ENCODE data around the gene CIRBP.
A peak's percentile ranks its signal among the peaks of the same experiment; 100 is the strongest.

CIRBP gene

DNA sequence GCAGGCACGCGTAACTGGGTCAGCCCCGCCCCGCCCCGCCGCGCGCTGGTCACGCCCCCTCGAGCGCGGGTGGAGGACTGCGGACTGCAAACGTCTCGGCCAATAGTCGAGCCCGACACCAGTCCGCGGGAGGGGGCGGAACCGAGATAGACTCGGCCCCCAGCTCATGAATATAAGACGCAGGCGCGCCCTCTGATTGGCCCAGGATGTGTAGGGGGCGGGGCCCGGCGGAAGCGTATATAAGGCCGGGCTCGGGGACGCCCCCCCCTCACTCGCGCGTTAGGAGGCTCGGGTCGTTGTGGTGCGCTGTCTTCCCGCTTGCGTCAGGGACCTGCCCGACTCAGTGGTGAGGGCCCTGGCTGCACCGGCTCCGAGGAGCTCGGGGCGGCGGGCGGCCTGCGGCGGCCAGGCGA, at the start of gene CIRBP:
CIRBP (plus strand) TSS at position 268 of the 413 bp plus-strand sequence. CDS start 1,602 bp downstream, outside the sequence.
- DNase-seq (ENCODE audit: low spot score): peak; percentile 89

- DNase-seq (ENCODE audit: low spot score): no peak
Observed at GRCh38 chr19:1219786-1220476, 49.2 kb upstream of the CIRBP start.

DNA sequence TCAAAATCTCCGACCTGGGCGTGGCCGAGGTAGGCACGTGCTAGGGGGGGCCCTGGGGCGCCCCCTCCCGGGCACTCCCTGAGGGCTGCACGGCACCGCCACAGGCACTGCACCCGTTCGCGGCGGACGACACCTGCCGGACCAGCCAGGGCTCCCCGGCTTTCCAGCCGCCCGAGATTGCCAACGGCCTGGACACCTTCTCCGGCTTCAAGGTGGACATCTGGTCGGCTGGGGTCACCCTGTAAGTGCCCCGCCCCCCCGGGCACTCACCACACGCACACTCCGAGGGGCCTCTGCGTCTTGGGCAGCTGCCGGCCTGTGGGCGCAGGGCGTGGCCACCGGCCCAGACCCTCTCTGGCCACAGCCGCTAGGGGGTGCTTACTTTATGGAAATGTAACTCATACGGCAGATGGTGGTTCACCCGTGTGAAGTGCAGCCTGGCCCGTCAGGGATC, 48.6 kb upstream of the CIRBP start:
- no peak for DNase-seq (ENCODE audit: low spot score)

GRCh38 chr19:1220976-1221903, 47.9 kb upstream of the CIRBP start:
- no peak for DNase-seq (ENCODE audit: low spot score)

- DNase-seq (ENCODE audit: low spot score): no peak
Observed at GRCh38 chr19:1221904-1222255, 47.3 kb upstream of the CIRBP start.

DNA sequence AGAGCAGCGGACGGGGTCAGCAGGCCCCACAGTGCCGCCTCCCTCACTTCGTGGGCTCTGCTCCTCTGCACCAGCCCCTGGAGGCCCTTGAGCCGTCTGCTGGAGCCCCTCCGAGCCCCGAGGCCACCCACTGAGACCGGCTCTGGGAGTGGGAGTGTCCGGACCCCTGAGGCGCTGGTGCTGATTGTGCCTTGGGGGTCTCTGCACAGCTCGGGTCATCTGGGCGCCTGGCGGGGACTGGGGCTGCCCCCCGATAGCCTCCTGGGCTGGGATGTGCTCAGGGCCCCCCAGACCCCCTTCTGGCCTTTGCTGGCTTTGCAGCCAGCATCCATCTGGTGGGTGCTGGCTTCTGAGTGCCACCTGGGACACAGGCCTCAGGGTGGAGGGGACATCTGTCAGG, 46.7 kb upstream of the CIRBP start:
- DNase-seq (ENCODE audit: low spot score): no peak

DNA sequence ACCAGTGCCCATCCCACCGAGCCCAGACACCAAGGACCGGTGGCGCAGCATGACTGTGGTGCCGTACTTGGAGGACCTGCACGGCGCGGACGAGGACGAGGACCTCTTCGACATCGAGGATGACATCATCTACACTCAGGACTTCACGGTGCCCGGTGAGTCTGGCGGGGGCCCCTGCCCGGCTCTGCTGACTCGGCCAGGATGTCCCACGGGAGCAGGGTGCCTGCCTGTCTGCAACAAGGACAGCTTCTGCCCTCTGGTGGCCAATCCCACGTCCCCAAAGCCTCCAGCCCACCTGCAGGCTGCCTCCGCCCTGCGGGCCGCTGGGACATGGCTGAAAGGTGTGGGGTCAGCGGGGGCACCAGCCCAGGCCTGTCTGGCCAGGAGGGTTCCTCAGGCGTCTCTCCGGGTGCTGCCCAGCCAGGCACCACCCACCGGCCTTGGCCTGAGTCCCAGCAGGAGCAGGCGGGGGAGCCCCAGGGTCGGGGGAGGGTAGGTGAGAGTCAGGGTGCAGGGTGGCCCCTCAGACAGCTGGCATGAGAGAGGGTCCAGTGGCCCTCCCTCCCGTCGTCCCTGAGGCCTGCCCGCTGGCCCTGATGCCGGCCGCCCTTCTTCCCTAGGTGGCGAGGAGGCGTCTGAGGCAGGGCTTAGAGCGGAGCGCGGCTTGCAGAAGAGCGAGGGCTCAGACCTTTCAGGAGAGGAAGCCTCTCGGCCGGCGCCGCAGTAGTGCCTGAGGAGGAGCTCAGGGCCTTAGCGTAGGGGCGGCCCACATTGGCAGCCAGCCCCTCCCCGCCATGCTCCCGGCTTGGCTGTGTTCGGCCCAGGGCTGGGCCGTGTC, 45.9 kb upstream of the CIRBP start:
- no peak for DNase-seq (ENCODE audit: low spot score)

GRCh38 chr19:1224047-1224825, 44.9 kb upstream of the CIRBP start:
- DNase-seq (ENCODE audit: low spot score): no peak

DNA sequence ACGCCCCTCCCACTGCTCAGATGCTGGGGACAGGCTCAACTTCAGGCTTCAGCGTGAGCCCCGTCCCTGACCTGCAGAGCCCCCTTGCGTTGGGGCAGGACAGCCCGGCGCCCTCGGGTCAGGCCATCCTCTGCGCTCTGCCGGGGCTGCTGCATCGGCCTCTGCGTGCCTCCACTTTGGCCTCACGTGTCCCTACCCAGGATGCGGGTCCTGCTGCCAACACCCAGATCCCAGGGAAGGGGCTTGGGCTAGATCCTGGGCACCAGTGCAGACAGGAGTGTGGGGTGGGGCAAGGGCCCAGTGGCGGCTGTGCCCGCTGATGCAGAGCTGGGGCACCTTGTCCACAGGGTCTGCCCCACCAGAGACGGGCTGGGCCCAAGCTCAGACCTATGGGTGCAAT, 44.3 kb upstream of the CIRBP start:
- no peak for DNase-seq (ENCODE audit: low spot score)

DNA sequence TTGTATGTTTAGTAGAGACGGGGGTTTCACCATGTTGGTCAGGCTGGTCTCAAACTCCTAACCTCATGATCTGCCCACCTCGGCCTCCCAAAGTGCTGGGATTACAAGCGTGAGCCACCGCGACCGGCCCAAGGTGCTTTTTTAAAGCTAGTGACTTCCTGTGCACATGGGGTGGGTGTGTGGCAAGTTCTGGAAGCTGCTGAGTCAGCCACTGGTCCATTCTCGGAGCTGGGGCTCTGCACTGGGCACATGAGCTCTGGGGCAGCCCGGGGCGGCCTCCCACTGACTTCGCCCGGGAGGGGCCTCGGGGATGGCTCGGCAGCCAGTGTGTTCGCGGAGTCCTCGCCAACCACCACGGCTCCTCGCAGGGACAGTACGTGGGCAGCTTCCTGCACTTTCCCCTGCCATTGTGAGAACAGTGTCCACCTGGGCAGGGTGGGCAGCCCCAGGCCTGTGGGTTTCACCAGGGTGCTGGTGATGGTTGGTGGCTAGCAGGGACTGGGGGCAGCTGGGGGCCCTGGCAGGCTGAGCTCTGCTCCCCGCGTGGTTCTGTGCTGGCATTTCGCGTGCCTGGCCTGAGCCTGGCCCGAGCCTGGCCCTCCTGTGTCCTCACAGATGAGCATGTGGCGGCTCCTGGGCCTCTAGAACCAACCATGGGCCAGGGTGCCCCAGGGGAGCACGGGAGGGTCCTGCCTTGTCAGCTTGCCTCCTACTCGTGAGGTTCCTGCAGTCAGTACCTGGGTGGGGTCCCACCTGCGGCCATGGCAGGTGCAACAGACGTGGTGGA, 43.5 kb upstream of the CIRBP start:
- DNase-seq (ENCODE audit: low spot score): no peak

DNA sequence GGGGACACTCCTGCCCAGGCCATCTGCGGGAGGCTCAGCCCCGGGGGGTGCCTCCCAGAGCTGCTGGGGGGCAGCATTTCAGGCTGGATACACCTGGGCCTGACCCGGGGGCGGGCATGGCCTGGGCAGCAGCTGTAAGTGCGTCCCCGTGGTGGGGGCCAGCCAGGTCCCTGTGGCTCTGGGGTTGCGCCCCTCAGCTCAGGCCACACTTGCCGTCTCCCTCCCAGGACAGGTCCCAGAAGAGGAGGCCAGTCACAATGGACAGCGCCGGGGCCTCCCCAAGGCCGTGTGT, 43.0 kb upstream of the CIRBP start:
- DNase-seq (ENCODE audit: low spot score): no peak

DNA sequence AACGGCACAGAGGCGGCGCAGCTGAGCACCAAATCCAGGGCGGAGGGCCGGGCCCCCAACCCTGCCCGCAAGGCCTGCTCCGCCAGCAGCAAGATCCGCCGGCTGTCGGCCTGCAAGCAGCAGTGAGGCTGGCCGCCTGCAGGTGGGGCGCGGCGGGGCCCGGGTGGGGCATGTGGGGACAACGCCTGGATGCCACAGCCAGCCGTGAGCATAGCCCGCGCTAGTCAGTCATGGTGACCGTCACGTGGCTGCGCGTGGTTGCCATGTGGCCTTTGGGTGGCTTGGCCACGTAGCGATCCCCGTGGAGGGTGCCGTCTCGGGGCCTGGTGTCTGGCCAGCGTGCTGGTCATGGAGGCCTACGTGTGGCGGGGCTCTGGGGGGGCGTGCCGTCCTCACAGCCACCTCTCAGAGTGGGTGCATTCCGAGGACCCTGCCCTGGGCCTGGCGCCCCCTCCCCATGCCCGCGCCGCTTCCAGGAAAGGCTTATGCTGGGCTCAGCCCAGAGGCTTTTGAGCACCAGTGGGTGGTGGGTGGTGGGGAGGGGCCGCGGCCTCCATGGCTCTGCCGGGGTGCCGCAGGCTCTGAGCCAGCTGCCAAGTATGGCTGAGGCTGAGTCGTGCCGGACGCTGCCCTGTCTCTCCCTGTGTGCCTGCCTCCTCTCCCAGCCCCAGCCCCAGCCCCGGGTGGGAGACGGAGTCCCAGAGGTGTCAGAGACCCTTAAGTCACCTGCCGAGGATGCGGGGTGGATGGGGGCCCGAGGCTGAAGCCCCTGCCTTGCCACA, 42.4 kb upstream of the CIRBP start:
- no peak for DNase-seq (ENCODE audit: low spot score)

- DNase-seq (ENCODE audit: low spot score): no peak
Observed at GRCh38 chr19:1227304-1228054, 41.7 kb upstream of the CIRBP start.

DNA sequence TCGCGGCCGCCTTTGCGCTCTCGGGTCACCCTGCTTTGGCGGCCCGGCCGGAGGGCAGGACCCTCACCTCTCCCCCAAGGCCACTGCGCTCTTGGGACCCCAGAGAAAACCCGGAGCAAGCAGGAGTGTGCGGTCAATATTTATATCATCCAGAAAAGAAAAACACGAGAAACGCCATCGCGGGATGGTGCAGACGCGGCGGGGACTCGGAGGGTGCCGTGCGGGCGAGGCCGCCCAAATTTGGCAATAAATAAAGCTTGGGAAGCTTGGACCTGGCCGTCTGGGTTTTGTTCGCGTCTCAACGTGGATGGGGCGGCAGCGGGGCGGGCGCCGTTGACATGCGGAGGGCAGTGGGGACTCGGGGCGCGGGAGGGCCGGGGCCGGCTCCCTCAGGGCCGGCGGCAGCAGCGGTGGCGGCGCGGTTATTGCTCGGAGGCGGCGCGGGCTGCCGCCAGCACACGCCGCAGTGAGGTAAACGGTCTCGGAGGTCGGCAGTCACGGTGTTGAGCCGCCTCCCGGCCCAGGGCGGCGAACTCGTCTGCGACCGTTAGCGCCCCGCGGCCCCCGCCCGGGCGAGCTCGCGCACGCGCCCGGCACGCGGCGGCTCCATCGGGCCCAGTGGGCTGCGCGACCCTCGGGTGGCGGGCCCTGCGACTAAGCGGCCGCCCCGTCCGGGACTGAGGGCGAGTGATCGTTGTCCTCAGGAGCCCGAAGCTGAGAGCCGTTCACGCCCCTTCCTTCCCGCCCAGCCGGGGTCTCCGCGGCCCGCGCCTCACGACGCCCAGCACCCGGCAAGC, 40.8 kb upstream of the CIRBP start:
- no peak for DNase-seq (ENCODE audit: low spot score)

- no peak for DNase-seq (ENCODE audit: low spot score)
Observed at GRCh38 chr19:1229056-1229923, 39.8 kb upstream of the CIRBP start.

- DNase-seq (ENCODE audit: low spot score): no peak
Observed at GRCh38 chr19:1229924-1230782, 39.0 kb upstream of the CIRBP start.
